Pancreas (tissue), 10 donors: Measurements from ENCODE around the gene TBC1D8. TPM values are rescaled to one million over a fixed set of nuclear protein-coding genes. Genes with fewer than 3 reads are reported as not detected.

Experiments used
- ATAC-seq, 4 donors: fragments of 200-7000 bp; cut with Tn5 transposase; one replicate each; pipeline versions ENCODE4 v1.8.0 to v1.9.1; 2020; ENCODE audit warnings: mild to moderate bottlenecking in 4 of 4, moderate library complexity in 4 of 4
- DNase-seq, 6 donors: peaks; one replicate each; pipeline ENCODE4 v3.0.0-alpha.2; 2020
- FAIRE-seq: peaks from 2 replicates; lab custom pipeline; 2012; peaks lifted over from hg19 to GRCh38; lab: Jason Lieb, UNC
- H3K27ac ChIP-seq, 4 donors: fragments of 200-600 bp; sonication (generic); 1 replicate in 3 of 4; 2 replicates in 1 of 4; pipeline versions ENCODE4 v1.5.0 to v1.8.0; 2020
- H3K27me3 ChIP-seq, 4 donors: fragments of 200-600 bp; one replicate each; pipeline ENCODE4 v1.8.0; 2021
- H3K36me3 ChIP-seq, 3 donors: fragments of 200-600 bp; sonication (generic) in 1 of 3; one replicate each; pipeline versions ENCODE4 v1.5.0 to v1.8.0; 2020 to 2021
- H3K4me1 ChIP-seq, 3 donors: fragments of 200-600 bp; one replicate each; pipeline ENCODE4 v1.8.0; 2021
- H3K4me3 ChIP-seq, 4 donors: fragments of 200-600 bp; sonication (generic) in 2 of 4; one replicate each; pipeline versions ENCODE4 v1.5.0 to v1.8.0; 2020 to 2021
- H3K9me3 ChIP-seq, 4 donors: fragments of 200-600 bp; one replicate each; pipeline ENCODE4 v1.8.0; 2021
- CTCF ChIP-seq, 4 donors: fragments of 200-600 bp; sonication (generic) in 3 of 4; IDR thresholded peaks; one replicate each; pipeline versions ENCODE4 v1.5.0 to v1.8.0; 2021; ENCODE audit warnings: antibody characterized with exemption in 4 of 4
- WGBS, 2 donors: extraction: QIAGEN DNeasy Blood & Tissue Kit; methylation state at CpG; one replicate each; pipeline ENCODE4 v1.1.7; 2013; 5-methylcytosine and 5-hydroxymethylcytosine counted together
- intact Hi-C, 3 donors: fragments of 100-400 bp; cut with DNase I; formaldehyde crosslinking; loops; one replicate each; pipeline versions ENCODE4 v1.11.1 to v1.14.2; 2022
- polyA plus RNA-seq, 2 donors: library from polyadenylated mRNA; stranded (reverse); fragments of 200-250 nt; gene quantifications; one replicate each; pipeline ENCODE4 v1.2.3, GENCODE V29; 2013
- total RNA-seq, 6 donors: library from RNA; stranded (reverse); fragmentation: NEBNext Ultra II Directional in 4 of 6; extraction: Animal tissue kit (Norgen Biotek cat#: 25700) in 4 of 6; gene quantifications; one replicate each; pipeline versions ENCODE4 v1.2.1 to v1.2.4, GENCODE V29; 2021 to 2023
- donor health status: healthy with polysubstance abuse.
- donor health status: DM: no; HTN: no; CAD: no; lungs with moderate emphysema.
- donor health status: DM: no; HTN: no; CAD: no.
- donor health status: control.
- donor health status: control.
- donor health status: Bipolar disorder and iron deficiency.
- donor health status: DM: yes; HTN: yes; CAD: no.
- donor health status: DM: no; HTN: no; CAD: no.
- donor health status: DM: no; HTN: no; CAD: no.
- donor health status: DM: yes; HTN: yes; CAD: no.

Gene TBC1D8
- total and polyA plus RNA-seq, 8 donors: 21.3 to 46.2 (median 35.0) TPM

- no peak for TF ChIP-seq CTCF (IDR thresholded peaks at IDR 0.05)
- H3K4me1 ChIP-seq: peaks cover 53 to 90% (median 87%) of the 10 kb centered on the region in 3 donors
- H3K27me3 ChIP-seq: no peaks in the 10 kb centered on the region
- no peak for ATAC-seq
- WGBS, 2 donors: 76 to 79% methylated on average over 9 of the region's 9 CpGs
- H3K4me3 ChIP-seq: no peak overlapping the region
- no peaks in the 10 kb centered on the region for H3K36me3 ChIP-seq
- no peaks in the 10 kb centered on the region for H3K9me3 ChIP-seq
- DNase-seq: no peak
- no peak overlapping the region for H3K27ac ChIP-seq
- no peak for FAIRE-seq
- intact Hi-C loops: no loop called here
Observed at GRCh38 chr2:101116841-101117552, 34.2 kb downstream of the TBC1D8 start.

- no peak for ATAC-seq
- TF ChIP-seq CTCF (IDR thresholded peaks at IDR 0.05): no peak
Observed at GRCh38 chr2:101116348-101116747, 34.8 kb downstream of the TBC1D8 start.

GRCh38 chr2:101115664-101116063 is 35.5 kb downstream of the TBC1D8 start:
- H3K4me1 ChIP-seq: peaks cover 54 to 91% (median 87%) of the 10 kb centered on the region in 3 donors
- WGBS, 2 donors: 89 to 94% methylated on average over 4 of the region's 4 CpGs
- no peak for FAIRE-seq

More at GRCh38 chr2:101116348-101116747, 34.8 kb downstream of the TBC1D8 start:
- DNase-seq (no peak), FAIRE-seq (no peak)
- H3K4me3 ChIP-seq: no peak overlapping the region
- H3K36me3 ChIP-seq: no peaks in the 10 kb centered on the region
- 55 to 58% methylated on average over 4 of the region's 4 CpGs for WGBS, 2 donors
- no peaks in the 10 kb centered on the region for H3K9me3 ChIP-seq
- intact Hi-C loops: no loop called here
- H3K27ac ChIP-seq: peak overlapping the region in 1 of 4 donors; percentile 22
- H3K4me1 ChIP-seq: peaks cover 53 to 91% (median 87%) of the 10 kb centered on the region in 3 donors
- H3K27me3 ChIP-seq: no peaks in the 10 kb centered on the region

GRCh38 chr2:101114815-101115214 is 36.4 kb downstream of the TBC1D8 start:
- H3K4me1 ChIP-seq: peaks cover 54 to 92% (median 87%) of the 10 kb centered on the region in 3 donors
- no peak for FAIRE-seq
- no peaks in the 10 kb centered on the region for H3K27me3 ChIP-seq
- intact Hi-C loops: no loop called here
- H3K36me3 ChIP-seq: no peaks in the 10 kb centered on the region
- no peak for TF ChIP-seq CTCF (IDR thresholded peaks at IDR 0.05)
- no peak for DNase-seq
- H3K27ac ChIP-seq: peak overlapping the region; percentile 72 to 74 (median 72)
- 30 to 32% methylated on average over 6 of the region's 6 CpGs for WGBS, 2 donors
- no peak overlapping the region for H3K4me3 ChIP-seq
- ATAC-seq: peak; percentile 8 to 29 (median 20)
- no peaks in the 10 kb centered on the region for H3K9me3 ChIP-seq

More at GRCh38 chr2:101115664-101116063, 35.5 kb downstream of the TBC1D8 start:
- no peaks in the 10 kb centered on the region for H3K36me3 ChIP-seq
- TF ChIP-seq CTCF (IDR thresholded peaks at IDR 0.05): no peak
- intact Hi-C loops: no loop called here
- no peaks in the 10 kb centered on the region for H3K9me3 ChIP-seq
- peak overlapping the region; percentile 72 to 74 (median 72) for H3K27ac ChIP-seq
- H3K27me3 ChIP-seq: no peaks in the 10 kb centered on the region
- DNase-seq (no peak), ATAC-seq (no peak)
- no peak overlapping the region for H3K4me3 ChIP-seq

GRCh38 chr2:101114268-101114783 is 36.9 kb downstream of the TBC1D8 start:
- no peak for DNase-seq
- no peaks in the 10 kb centered on the region for H3K36me3 ChIP-seq
- FAIRE-seq: no peak
- no peaks in the 10 kb centered on the region for H3K27me3 ChIP-seq
- peaks cover 54 to 92% (median 87%) of the 10 kb centered on the region in 3 donors for H3K4me1 ChIP-seq
- 12 to 23% methylated on average over 5 of the region's 5 CpGs for WGBS, 2 donors
- no peaks in the 10 kb centered on the region for H3K9me3 ChIP-seq
- peak overlapping the region in 1 of 4 donors; percentile 10 for H3K4me3 ChIP-seq
- H3K27ac ChIP-seq: peak overlapping the region; percentile 72 to 74 (median 72)
- intact Hi-C loops: no loop called here
- no peak for TF ChIP-seq CTCF (IDR thresholded peaks at IDR 0.05)
- peak; percentile 30 to 55 (median 42) for ATAC-seq
